AG10803 (cell line): ENCODE results near the gene LDB2.

Experiments used
- DNase-seq: peaks from one replicate; pipeline ENCODE4 v3.0.0; 2010; ENCODE audit warnings: low read depth
- H3K4me3 ChIP-seq: 2 replicates; pipeline ENCODE4 v1.5.1; 2011; ENCODE audit warnings: mild to moderate bottlenecking, low read length, control low read depth
- TF ChIP-seq, protein P1 (sequence below): conservative IDR thresholded peaks from 2 replicates; pipeline ENCODE4 v1.5.1; 2011; ENCODE audit warnings: mild to moderate bottlenecking, low read length, control low read depth, inconsistent platforms

The LDB2 gene

GRCh38 chr4:16598597-16599206, 299.7 kb downstream of the LDB2 start:
- DNase-seq = no peak
- H3K4me3 ChIP-seq = no peak overlapping the region
- TF ChIP-seq, protein P1, sequence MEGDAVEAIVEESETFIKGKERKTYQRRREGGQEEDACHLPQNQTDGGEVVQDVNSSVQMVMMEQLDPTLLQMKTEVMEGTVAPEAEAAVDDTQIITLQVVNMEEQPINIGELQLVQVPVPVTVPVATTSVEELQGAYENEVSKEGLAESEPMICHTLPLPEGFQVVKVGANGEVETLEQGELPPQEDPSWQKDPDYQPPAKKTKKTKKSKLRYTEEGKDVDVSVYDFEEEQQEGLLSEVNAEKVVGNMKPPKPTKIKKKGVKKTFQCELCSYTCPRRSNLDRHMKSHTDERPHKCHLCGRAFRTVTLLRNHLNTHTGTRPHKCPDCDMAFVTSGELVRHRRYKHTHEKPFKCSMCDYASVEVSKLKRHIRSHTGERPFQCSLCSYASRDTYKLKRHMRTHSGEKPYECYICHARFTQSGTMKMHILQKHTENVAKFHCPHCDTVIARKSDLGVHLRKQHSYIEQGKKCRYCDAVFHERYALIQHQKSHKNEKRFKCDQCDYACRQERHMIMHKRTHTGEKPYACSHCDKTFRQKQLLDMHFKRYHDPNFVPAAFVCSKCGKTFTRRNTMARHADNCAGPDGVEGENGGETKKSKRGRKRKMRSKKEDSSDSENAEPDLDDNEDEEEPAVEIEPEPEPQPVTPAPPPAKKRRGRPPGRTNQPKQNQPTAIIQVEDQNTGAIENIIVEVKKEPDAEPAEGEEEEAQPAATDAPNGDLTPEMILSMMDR = no peak

- peak; percentile 62 for DNase-seq
- H3K4me3 ChIP-seq = no peak overlapping the region
- TF ChIP-seq, protein P1 = no peak
Measured at GRCh38 chr4:16597845-16598596, 300.4 kb downstream of the LDB2 start.

DNA sequence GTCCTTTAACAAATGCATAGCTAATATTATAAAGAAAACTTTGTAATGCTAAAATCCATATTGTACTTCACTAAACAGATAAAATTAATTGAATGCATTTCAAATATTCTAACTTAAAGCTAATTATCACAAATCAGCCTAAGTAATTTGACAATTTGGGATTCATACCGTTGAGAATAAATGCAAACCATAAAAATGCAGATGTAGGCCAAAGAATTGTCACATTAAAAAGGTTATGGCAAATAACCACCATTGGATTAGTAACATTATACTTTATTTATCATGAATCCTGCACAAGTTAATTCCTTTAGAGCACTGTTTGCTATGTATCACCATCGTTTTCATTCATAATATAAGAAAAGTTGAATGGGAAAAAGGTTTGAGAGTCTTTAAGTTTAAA, 301.0 kb downstream of the LDB2 start:
- DNase-seq = no peak
- H3K4me3 ChIP-seq = no peak overlapping the region
- TF ChIP-seq, protein P1 = no peak

DNA sequence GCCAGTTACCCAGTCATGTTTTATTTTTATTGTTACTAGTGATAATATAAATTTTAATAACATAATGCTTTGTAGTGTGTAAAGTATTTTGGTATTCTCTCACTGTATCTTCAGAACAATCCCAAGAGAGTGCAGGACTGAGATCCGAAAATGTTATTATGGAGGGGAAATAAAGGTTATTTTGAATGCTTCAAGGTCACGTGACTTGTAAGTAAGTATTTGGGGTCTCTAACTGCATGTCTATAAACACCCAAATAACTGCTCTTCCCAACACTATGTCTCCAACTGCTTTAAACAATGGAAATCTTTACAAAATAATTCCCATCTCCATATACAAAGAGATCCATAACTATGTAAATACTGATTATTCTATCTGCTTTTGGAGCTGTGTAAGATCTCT, 302.2 kb downstream of the LDB2 start:
- TF ChIP-seq, protein P1 = no peak
- H3K4me3 ChIP-seq = no peak overlapping the region
- no peak for DNase-seq

- TF ChIP-seq, protein P1 = no peak
- DNase-seq = no peak
- no peak overlapping the region for H3K4me3 ChIP-seq
Measured at GRCh38 chr4:16594128-16594527, 304.3 kb downstream of the LDB2 start.

- DNase-seq = no peak
- TF ChIP-seq, protein P1 = no peak
- no peak overlapping the region for H3K4me3 ChIP-seq
Measured at GRCh38 chr4:16593386-16593785, 305.1 kb downstream of the LDB2 start.

DNA sequence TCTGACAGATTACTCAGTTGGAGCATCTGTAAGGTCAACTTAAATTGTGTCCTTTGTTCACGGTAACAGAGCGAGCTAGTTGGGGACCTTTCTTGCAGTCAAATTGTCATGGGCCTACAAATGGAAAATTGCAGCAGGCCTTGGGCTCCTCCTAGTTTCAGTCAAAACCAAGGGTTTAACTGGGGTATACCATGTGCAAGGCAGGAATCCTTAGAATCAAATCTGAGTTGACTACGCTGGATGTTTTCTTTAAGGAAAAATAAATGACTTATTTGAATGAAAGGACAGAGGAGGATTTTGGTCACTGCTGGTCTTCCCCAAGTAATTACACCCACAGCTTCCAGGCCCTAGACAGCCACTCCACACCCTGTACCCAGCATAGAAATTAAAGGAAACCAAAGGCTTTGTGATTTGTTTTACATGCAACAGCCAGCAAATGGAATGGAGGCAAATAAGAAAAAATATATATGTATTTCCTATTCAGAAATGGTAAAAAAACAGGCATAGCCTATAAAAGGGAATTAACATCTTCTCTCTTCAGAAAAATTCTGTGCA, 307.1 kb downstream of the LDB2 start:
- no peak for DNase-seq
- TF ChIP-seq, protein P1 = no peak
- H3K4me3 ChIP-seq = no peak overlapping the region
